Lower leg skin (tissue), 3 donors: ENCODE measurements around the gene TUBGCP6.

ENCODE experiments used
- CTCF ChIP-seq, 3 donors: fragments of 450-650 bp; IDR thresholded peaks; one replicate each; pipeline ENCODE4 v1.5.1; 2016; ENCODE audit warnings: antibody characterized with exemption in 3 of 3, mild to moderate bottlenecking in 3 of 3, moderate library complexity in 2 of 3
- POLR2A ChIP-seq, 2 donors: fragments of 450-650 bp; IDR thresholded peaks; one replicate each; pipeline ENCODE4 v1.6.1; 2016 to 2017; ENCODE audit warnings: antibody characterized with exemption in 2 of 2, mild to moderate bottlenecking in 1 of 2, moderate library complexity in 1 of 2

GRCh38 chr22:50278461-50278860 lies 33.6 kb upstream of the TUBGCP6 start:
- no peak for TF ChIP-seq CTCF (IDR thresholded peaks at IDR 0.05)
- TF ChIP-seq POLR2A (IDR thresholded peaks at IDR 0.05), result no peak
